ENCODE data around the gene TIMM23. TPM values are rescaled to one million over a fixed set of nuclear protein-coding genes. Genes with fewer than 3 reads are reported as not detected.
"Not testable (repeated sequence)": the region's sequence is repeated elsewhere in the genome, so short reads cannot be mapped to it uniquely, and the experiment has no call there.

The TIMM23 gene
- polyA plus RNA-seq, 6 donors from 2014 or later: 45.0 to 60.0 (median 53.9) TPM

DNA sequence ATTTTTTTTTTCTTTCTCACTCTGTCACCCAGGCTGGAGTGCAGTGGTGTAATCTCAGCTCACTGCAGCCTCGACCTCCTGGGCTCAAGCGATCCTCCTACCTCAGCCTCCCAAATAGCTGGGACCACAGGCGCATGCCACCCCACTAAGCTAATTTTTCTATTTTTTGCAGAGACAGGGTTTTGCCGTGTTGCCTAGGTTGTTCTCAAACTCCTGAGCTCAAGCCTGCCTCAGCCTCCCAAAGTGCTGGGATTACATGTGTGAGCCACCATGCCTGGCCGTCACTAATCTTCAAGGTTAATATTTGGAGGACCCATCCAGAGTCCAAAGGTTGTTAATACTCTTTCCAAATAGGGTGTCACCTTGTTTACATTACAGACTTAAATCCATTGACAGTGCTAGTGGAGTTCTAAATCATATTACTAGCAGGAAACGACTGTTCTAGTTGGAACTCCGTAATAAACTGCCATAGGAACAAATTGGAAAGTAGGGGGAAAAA, 29.9 kb downstream of the TIMM23 start:
- H3K27me3 Mint-ChIP-seq; H3K27ac Mint-ChIP-seq; DNase-seq; H3K4me3 Mint-ChIP-seq; ATAC-seq (ENCODE audit: low read depth in 2 of 2); H3K4me1 Mint-ChIP-seq: not testable (repeated sequence)
- peaks cover 33 to 34% of the 10 kb centered on the region in 2 donors for H3K36me3 Mint-ChIP-seq
- H3K9me3 Mint-ChIP-seq: peaks cover 0 to 10% (median 4%) of the 10 kb centered on the region in 7 donors

DNA sequence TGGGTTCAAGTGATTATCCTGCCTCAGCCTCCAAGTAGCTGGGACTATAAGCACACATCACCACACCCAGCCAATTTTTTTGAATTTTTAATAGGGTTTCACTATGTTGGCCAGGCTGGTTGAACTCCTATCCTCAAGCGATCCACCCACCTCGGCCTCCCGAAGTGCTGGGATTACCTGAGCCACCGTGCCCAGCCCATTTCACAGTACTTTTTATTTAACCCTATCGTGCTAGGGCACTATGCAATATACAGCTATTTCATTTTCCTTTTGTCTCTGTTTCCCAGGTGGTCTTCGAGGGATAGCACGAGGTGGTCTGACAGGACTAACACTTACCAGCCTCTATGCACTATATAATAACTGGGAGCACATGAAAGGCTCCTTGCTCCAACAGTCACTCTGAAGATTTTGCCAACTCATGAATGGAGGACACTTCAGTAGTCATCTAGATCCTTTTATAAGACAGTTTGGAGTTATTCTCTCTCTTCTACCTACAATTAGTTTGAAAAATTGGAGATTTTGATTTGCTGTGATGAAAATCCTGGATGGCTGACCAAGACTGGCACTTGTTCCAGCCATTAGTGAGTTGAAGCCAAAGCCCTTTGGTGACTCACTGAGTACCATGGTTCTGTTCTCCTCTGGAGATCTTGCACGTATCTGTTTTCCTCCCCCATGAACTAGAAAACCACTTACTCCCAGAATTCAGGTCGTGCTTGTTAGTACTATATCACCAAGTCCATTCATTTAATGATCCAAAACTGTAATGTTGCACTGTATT, 30.8 kb downstream of the TIMM23 start:
- DNase-seq (no peak), ATAC-seq (ENCODE audit: low read depth in 2 of 2) (no peak)
- H3K27me3 Mint-ChIP-seq: no peaks in the 10 kb centered on the region
- peaks cover 0 to 10% (median 4%) of the 10 kb centered on the region in 7 donors for H3K9me3 Mint-ChIP-seq
- H3K27ac Mint-ChIP-seq: peak overlapping the region in 2 of 6 donors; percentile 18 to 49
- H3K4me1 Mint-ChIP-seq: no peaks in the 10 kb centered on the region
- H3K4me3 Mint-ChIP-seq: peak overlapping the region in 1 of 8 donors; percentile 35
- H3K36me3 Mint-ChIP-seq: peaks cover 31 to 34% of the 10 kb centered on the region in 2 donors

DNA sequence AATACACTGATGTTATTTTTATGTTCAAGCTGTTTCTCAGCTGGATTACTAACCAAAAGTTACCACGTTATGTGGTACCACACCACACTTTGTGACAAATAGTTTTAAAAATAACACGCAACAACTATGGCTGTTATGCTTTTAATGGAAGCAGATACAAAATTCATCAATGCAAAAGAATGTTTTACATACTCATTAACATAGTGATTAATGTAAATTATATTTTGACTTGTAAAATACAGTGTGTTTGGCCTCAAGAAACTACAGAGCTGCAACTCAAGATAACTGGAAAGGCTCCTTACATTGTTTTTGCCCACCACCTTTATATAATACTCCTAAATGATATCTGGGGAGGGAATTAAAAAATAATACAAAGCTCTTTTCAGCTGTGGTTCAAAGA, 32.7 kb downstream of the TIMM23 start:
- no peaks in the 10 kb centered on the region for H3K27me3 Mint-ChIP-seq
- H3K9me3 Mint-ChIP-seq: peaks cover 0 to 2% (median 0%) of the 10 kb centered on the region in 7 donors
- H3K4me3 Mint-ChIP-seq: no peak overlapping the region
- H3K4me1 Mint-ChIP-seq: no peaks in the 10 kb centered on the region
- peaks cover 21 to 29% of the 10 kb centered on the region in 2 donors for H3K36me3 Mint-ChIP-seq
- no peak for DNase-seq
- no peak overlapping the region for H3K27ac Mint-ChIP-seq
- ATAC-seq (ENCODE audit: low read depth in 2 of 2): no peak

- no peaks in the 10 kb centered on the region for H3K27me3 Mint-ChIP-seq
- no peak for ATAC-seq (ENCODE audit: low read depth in 2 of 2)
- H3K9me3 Mint-ChIP-seq: peaks cover 0 to 2% (median 0%) of the 10 kb centered on the region in 7 donors
These were observed 33.1 kb downstream of the TIMM23 start for GRCh38 chr10:46005383-46005782.

DNA sequence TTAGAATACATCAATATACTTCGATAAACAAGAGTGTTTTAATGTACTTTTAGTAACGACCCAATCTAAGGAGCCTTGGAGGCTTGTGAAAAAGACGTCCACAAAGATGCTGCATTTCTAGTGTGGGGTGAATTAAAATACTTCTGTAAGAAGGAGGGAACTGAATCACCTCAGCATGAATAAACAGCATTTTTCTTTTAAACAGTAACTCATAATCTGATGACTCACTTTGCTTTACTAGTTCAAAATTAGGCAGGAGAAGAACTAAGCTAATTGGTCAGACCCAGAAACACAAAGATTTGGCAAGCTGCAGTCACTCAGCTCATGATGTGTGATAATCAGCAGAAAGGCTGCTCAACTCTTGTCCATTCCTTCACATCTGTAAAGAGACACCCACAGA, 33.9 kb downstream of the TIMM23 start:
- no peaks in the 10 kb centered on the region for H3K4me1 Mint-ChIP-seq
- peak overlapping the region in 2 of 6 donors; percentile 18 to 21 for H3K27ac Mint-ChIP-seq
- H3K9me3 Mint-ChIP-seq: peaks cover 0 to 2% (median 0%) of the 10 kb centered on the region in 7 donors
- H3K27me3 Mint-ChIP-seq: no peaks in the 10 kb centered on the region
- no peak overlapping the region for H3K4me3 Mint-ChIP-seq
- peaks cover 21 to 32% of the 10 kb centered on the region in 2 donors for H3K36me3 Mint-ChIP-seq
- ATAC-seq (ENCODE audit: low read depth in 2 of 2) (no peak), DNase-seq (no peak)

More at GRCh38 chr10:46005383-46005782, 33.1 kb downstream of the TIMM23 start:
- Mint-ChIP-seq H3K4me3 (no peak overlapping the region), H3K36me3 (peaks cover 17 to 26% of the 10 kb centered on the region in 2 donors), H3K27ac (no peak overlapping the region), H3K4me1 (no peaks in the 10 kb centered on the region)
- no peak for DNase-seq

- H3K9me3 Mint-ChIP-seq: no peaks in the 10 kb centered on the region
- DNase-seq (no peak), ATAC-seq (ENCODE audit: low read depth in 2 of 2) (no peak)
- H3K4me3 Mint-ChIP-seq: no peak overlapping the region
- H3K27ac Mint-ChIP-seq: no peak overlapping the region
- H3K4me1 Mint-ChIP-seq: no peaks in the 10 kb centered on the region
- H3K36me3 Mint-ChIP-seq: peaks cover 16 to 20% of the 10 kb centered on the region in 2 donors
- H3K27me3 Mint-ChIP-seq: no peaks in the 10 kb centered on the region
These were observed 40.5 kb downstream of the TIMM23 start for GRCh38 chr10:46012746-46013145.

DNA sequence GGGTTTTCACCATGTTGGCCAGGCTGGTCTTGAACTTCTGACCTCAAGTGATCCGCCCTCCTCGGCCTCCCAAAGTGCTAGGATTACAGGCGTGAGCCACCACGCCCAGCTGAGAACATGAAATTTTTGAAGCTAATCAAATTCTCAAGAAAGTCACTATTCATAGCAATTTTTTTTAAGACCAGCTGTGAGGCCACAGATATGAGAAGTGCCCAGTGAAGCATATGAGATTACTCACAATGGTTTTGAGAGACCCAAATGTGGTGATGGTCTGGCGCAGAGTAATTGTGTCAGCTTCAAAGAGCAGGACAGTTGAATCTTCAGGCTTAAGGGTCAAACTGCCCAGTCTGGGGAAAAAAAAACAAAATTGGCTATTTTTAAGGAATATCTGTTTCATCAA, 41.9 kb downstream of the TIMM23 start:
- peaks cover 8 to 12% (median 10%) of the 10 kb centered on the region in 3 donors for H3K4me1 Mint-ChIP-seq
- DNase-seq (no peak), ATAC-seq (ENCODE audit: low read depth in 2 of 2) (no peak)
- H3K36me3 Mint-ChIP-seq: peaks cover 8 to 12% of the 10 kb centered on the region in 2 donors
- H3K4me3 Mint-ChIP-seq: no peak overlapping the region
- peak overlapping the region in 1 of 6 donors; percentile 59 for H3K27ac Mint-ChIP-seq
- no peaks in the 10 kb centered on the region for H3K27me3 Mint-ChIP-seq
- H3K9me3 Mint-ChIP-seq: no peaks in the 10 kb centered on the region

DNA sequence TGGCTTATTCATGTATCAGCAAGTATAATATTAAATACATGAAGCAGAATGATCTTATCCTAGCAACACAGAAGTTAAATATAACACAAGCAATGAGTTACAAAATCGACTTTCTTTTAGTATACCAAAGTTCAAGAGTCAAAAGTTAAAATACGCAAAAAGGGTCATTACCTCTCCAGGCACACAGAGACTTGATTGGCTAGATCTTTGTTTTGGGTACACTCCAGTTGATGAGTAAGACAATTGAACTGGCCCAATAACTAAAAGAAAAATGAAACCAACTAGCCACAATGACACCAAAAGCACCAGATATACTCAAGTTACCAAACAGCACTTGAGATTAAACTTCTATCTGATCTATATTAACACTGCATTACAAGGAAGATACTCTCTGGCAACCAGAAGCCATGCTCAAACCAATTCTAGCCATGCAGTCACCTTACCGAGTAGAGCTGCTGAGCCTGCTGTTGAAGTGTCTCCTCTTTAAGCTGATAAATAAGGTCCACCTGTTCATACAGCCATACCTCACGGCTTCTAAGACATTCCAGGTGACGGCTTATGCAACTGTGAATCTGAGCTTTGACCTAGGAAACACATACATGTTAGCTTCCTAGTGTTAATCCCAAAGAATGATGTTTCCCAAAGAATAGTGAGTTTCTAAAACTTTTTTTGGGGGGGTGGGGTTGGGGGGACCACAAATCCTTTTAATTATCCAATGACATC, 42.6 kb downstream of the TIMM23 start:
- H3K36me3 Mint-ChIP-seq: peaks cover 8 to 12% of the 10 kb centered on the region in 2 donors
- no peaks in the 10 kb centered on the region for H3K9me3 Mint-ChIP-seq
- H3K4me3 Mint-ChIP-seq: no peak overlapping the region
- H3K27me3 Mint-ChIP-seq: no peaks in the 10 kb centered on the region
- H3K4me1 Mint-ChIP-seq: peaks cover 13 to 18% (median 16%) of the 10 kb centered on the region in 3 donors
- H3K27ac Mint-ChIP-seq: peak overlapping the region in 2 of 6 donors; percentile 42 to 58
- DNase-seq (no peak), ATAC-seq (ENCODE audit: low read depth in 2 of 2) (no peak)

GRCh38 chr10:46016190-46016589, 43.9 kb downstream of the TIMM23 start:
- ATAC-seq (ENCODE audit: low read depth in 2 of 2): no peak

DNA sequence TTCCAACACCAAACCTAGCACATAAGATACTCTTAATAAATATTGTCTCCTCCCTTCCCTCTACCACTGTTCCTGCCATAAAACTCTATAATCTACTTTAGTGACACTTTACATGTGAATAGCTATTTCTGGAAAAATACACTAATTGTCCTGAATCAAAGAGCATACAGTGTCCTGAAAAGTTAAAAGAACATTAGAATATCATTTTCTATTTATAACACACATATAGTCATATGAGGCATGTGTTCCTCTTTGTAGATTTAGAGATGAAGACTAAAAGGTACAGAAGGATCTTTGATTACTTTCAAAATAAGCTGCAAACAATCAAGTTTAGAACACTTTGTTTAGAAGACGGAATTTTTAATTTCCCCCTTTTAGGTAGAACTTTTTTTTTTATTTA, 44.5 kb downstream of the TIMM23 start:
- no peaks in the 10 kb centered on the region for H3K9me3 Mint-ChIP-seq
- peaks cover 17 to 31% (median 26%) of the 10 kb centered on the region in 3 donors for H3K4me1 Mint-ChIP-seq
- no peak overlapping the region for H3K4me3 Mint-ChIP-seq
- H3K36me3 Mint-ChIP-seq: peaks cover 0 to 7% of the 10 kb centered on the region in 2 donors
- no peak overlapping the region for H3K27ac Mint-ChIP-seq
- no peaks in the 10 kb centered on the region for H3K27me3 Mint-ChIP-seq
- DNase-seq: no peak
- no peak for ATAC-seq (ENCODE audit: low read depth in 2 of 2)

More at GRCh38 chr10:46016190-46016589, 43.9 kb downstream of the TIMM23 start:
- Mint-ChIP-seq H3K27ac (peak overlapping the region in 1 of 6 donors; percentile 47), H3K36me3 (peaks cover 0 to 7% of the 10 kb centered on the region in 2 donors), H3K27me3 (no peaks in the 10 kb centered on the region), H3K4me1 (peaks cover 17 to 29% (median 26%) of the 10 kb centered on the region in 3 donors), H3K9me3 (no peaks in the 10 kb centered on the region), H3K4me3 (no peak overlapping the region)
- no peak for DNase-seq

DNA sequence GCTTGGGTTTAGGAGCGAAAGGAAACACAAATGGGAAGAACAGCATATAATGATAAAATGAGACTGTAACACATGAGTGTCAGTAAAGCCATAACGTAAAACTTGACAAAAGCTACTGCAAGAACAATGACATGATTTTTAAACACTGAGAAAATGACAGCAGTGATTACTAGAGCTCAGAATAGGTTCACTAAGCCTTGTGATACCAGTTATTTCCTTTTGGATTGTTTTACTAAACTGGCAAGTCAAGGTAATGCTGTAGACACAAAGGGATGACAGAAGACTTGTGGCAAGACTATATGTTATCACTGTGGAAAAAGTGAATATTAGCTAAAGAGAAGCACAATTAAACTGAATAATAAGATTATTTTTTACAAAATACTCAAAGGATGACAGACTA, 45.4 kb downstream of the TIMM23 start:
- Mint-ChIP-seq H3K27ac (peak overlapping the region in 1 of 6 donors; percentile 60), H3K9me3 (no peaks in the 10 kb centered on the region), H3K36me3 (peaks cover 0 to 7% of the 10 kb centered on the region in 2 donors), H3K27me3 (no peaks in the 10 kb centered on the region), H3K4me3 (no peak overlapping the region), H3K4me1 (peaks cover 22 to 40% (median 26%) of the 10 kb centered on the region in 3 donors)
- DNase-seq (no peak), ATAC-seq (ENCODE audit: low read depth in 2 of 2) (no peak)

DNA sequence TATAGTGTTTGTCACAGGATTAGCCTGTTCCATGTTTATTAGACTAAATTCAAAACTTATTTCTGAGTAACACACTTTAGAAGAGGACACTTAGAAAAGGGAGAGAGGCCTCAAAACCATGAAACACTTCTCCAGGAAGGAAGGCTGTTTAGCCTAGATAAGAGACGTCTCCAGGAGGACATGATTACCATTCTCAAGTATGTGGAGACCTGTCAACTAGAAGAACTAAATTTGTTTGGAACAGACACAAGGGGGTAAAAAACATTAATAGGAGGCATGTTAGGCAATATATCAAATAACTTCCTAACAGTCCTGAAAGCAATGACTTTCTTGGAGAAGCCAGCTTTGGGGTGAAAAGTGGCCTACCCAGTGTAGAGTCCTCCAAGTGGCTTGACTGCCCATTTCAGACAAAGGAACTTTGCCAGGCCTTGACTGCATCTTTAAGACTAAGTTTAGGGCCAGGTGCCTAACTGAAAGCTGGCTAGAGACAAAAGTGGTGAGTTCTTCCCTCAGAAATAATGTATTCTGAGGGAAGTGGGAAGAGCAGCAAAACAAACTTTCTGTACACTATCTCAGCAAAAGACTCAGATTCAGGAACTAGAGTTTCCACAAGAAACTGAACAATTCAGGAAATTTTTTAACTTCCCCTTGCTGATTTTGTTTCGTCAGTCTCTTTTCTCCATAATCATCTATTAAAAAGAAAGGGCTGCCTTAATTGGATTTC, 46.3 kb downstream of the TIMM23 start:
- H3K4me1 Mint-ChIP-seq: peaks cover 27 to 48% (median 33%) of the 10 kb centered on the region in 3 donors
- peak overlapping the region; percentile 2 to 47 (median 29) for H3K27ac Mint-ChIP-seq
- DNase-seq: no peak
- no peak for ATAC-seq (ENCODE audit: low read depth in 2 of 2)
- no peaks in the 10 kb centered on the region for H3K27me3 Mint-ChIP-seq
- peaks cover 0 to 7% of the 10 kb centered on the region in 2 donors for H3K36me3 Mint-ChIP-seq
- H3K4me3 Mint-ChIP-seq: peak overlapping the region in 1 of 8 donors; percentile 25
- no peaks in the 10 kb centered on the region for H3K9me3 Mint-ChIP-seq

GRCh38 chr10:46019177-46019528, 46.9 kb downstream of the TIMM23 start:
- Mint-ChIP-seq H3K27me3 (no peaks in the 10 kb centered on the region), H3K27ac (peak overlapping the region in 4 of 6 donors; percentile 14 to 78 (median 34)), H3K4me1 (peaks cover 32 to 54% (median 39%) of the 10 kb centered on the region in 3 donors), H3K9me3 (no peaks in the 10 kb centered on the region), H3K4me3 (no peak overlapping the region), H3K36me3 (peaks cover 0 to 7% of the 10 kb centered on the region in 2 donors)
- DNase-seq: no peak
- ATAC-seq (ENCODE audit: low read depth in 2 of 2): no peak

Measured in naive B cell (primary cell).